ENCODE measurements around the gene B3GALT4.

DNA sequence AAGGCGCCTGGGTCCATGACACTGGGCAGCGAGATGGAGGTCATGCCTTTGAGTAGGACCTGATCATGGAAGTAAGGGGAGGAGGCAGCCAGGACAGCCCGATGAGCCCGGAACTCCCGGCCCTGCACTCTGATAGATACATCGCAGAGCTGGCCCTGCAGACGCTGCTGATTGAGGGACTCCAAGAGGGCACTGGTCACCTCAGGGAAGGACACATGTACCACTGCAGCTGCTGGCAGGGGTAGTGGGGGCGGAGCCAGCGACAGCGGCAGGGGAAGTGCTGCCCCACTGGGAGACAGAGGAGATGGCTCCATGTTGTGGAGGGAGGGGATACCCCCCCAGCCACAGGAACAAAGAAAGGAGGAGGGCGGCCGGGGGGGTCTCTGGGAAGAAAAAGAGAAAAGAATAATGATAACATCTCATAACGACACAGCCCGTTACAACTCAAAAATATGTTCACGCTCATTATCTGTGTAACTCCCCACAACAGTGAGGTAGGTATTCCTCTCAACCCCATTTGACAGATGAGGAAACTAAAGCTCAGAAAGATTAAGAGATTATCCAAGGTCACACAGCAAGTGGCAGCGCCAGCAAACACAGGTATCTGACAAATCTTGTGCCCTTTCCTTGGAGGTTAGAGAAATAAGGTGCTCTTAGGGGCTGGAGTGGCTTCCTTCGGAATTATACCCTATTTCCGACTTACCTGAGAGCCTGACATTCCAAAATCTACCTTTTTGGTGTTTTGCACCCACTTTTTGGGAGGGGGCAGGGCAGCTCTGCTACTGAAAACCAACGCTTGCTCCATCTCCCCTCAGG lies 39.9 kb downstream of the B3GALT4 start:
- no peak for TF ChIP-seq POLR2AphosphoS5 (IDR thresholded peaks at IDR 0.05)
- TF ChIP-seq, protein P1, sequence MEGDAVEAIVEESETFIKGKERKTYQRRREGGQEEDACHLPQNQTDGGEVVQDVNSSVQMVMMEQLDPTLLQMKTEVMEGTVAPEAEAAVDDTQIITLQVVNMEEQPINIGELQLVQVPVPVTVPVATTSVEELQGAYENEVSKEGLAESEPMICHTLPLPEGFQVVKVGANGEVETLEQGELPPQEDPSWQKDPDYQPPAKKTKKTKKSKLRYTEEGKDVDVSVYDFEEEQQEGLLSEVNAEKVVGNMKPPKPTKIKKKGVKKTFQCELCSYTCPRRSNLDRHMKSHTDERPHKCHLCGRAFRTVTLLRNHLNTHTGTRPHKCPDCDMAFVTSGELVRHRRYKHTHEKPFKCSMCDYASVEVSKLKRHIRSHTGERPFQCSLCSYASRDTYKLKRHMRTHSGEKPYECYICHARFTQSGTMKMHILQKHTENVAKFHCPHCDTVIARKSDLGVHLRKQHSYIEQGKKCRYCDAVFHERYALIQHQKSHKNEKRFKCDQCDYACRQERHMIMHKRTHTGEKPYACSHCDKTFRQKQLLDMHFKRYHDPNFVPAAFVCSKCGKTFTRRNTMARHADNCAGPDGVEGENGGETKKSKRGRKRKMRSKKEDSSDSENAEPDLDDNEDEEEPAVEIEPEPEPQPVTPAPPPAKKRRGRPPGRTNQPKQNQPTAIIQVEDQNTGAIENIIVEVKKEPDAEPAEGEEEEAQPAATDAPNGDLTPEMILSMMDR (IDR thresholded peaks at IDR 0.05), result no peak

Measured in breast epithelium (tissue), 3 donors.